K562 (cell line): ENCODE measurements around the gene LYVE1. TPM values are rescaled to one million over a fixed set of nuclear protein-coding genes. Genes with fewer than 3 reads are reported as not detected.
A peak's percentile ranks its signal among the peaks of the same experiment; 100 is the strongest.

Source experiments
- ATAC-seq: fragments of 200-7000 bp; cut with Tn5 transposase; 3 replicates; pipeline ENCODE4 v1.9.1; 2020; ENCODE audit warnings: moderate library complexity
- BruUV-seq: library from RNA; stranded (reverse); fragments of 400-500 nt; replicated peaks from 2 replicates; lab custom pipeline; 2021; lab: Mats Ljungman, UMichigan
- CTCF ChIA-PET: fragments of 300-600 bp; formaldehyde crosslinking; extraction: SDS; loops from one replicate; lab custom pipeline; 2021; ENCODE audit warnings: low intra/inter-chr PET ratio; lab: Yijun Ruan, JAX
- POLR2A ChIA-PET: fragments of 300-600, 350-650 bp; sonication (Branson Sonifier 250); formaldehyde crosslinking; extraction: SDS; loops from one replicate; lab custom pipeline; 2021; ENCODE audit warnings: antibody characterized with exemption, inconsistent platforms; lab: Yijun Ruan, JAX
- DNase-seq, 4 experiments: peaks; one replicate each; pipeline versions ENCODE4 v3.0.0 to v3.0.0-alpha.2; 2011 to 2018; ENCODE audit warnings: low spot score in 3 of 4, mixed read lengths in 3 of 4; ENCODE audit errors: extremely low read depth in 1 of 4
- FAIRE-seq: peaks from 2 replicates; lab custom pipeline; 2011; peaks lifted over from hg19 to GRCh38; lab: Jason Lieb, UNC
- H2AFZ ChIP-seq: 2 replicates; pipeline ENCODE4 v1.6.0; 2011; ENCODE audit warnings: low read depth, low read length, control low read depth, inconsistent platforms
- H3K27ac ChIP-seq: fragments of 200-600 bp; 3 replicates; pipeline ENCODE4 v1.8.0; 2011; ENCODE audit warnings: low read depth, mild to moderate bottlenecking, control low read depth, inconsistent platforms, low read length, moderate library complexity, mixed read lengths; ENCODE audit errors: extremely low read depth
- H3K27me3 ChIP-seq, 2 experiments: fragments of 300-600 bp in 1 of 2; 2 replicates in 1 of 2; 3 replicates in 1 of 2; pipeline versions ENCODE4 v1.6.0 to v1.8.0; 2011; ENCODE audit warnings: inconsistent platforms in 2 of 2, low read length in 2 of 2, mild to moderate bottlenecking in 1 of 2, mixed read lengths in 1 of 2, moderate library complexity in 1 of 2; ENCODE audit not compliant: control insufficient read depth in 2 of 2, insufficient read depth in 2 of 2
- H3K36me3 ChIP-seq: fragments of 300-600 bp; 3 replicates; pipeline ENCODE4 v1.8.0; 2011; ENCODE audit warnings: mild to moderate bottlenecking, low read length, inconsistent platforms; ENCODE audit not compliant: control insufficient read depth, insufficient read depth
- H3K4me1 ChIP-seq, 2 experiments: fragments of 200-600 bp in 1 of 2; replicated peaks in 1 of 2; 2 replicates in 1 of 2; 3 replicates in 1 of 2; pipeline versions ENCODE4 v1.5.1 to v1.8.0; 2011; ENCODE audit warnings: inconsistent platforms in 2 of 2, low read length in 2 of 2, mild to moderate bottlenecking in 1 of 2, mixed read lengths in 1 of 2, moderate library complexity in 1 of 2; ENCODE audit not compliant: control insufficient read depth in 2 of 2, insufficient read depth in 2 of 2
- H3K4me2 ChIP-seq: 2 replicates; pipeline ENCODE4 v1.6.1; 2011; ENCODE audit warnings: low read length, control low read depth, inconsistent platforms, mixed read lengths; ENCODE audit not compliant: insufficient read depth
- H3K4me3 ChIP-seq: fragments of 200-600 bp; sonication (generic), shearing (Covaris generic); 2 replicates; pipeline ENCODE4 v1.5.1; 2016; ENCODE audit warnings: control low read depth, inconsistent platforms
- H3K79me2 ChIP-seq: fragments of 200-600 bp; 3 replicates; pipeline ENCODE4 v1.8.0; 2011; ENCODE audit warnings: low read length, inconsistent platforms; ENCODE audit not compliant: control insufficient read depth, insufficient read depth
- H3K9ac ChIP-seq, 2 experiments: 2 replicates each; pipeline versions ENCODE4 v1.6.0 to v1.6.1; 2011; ENCODE audit warnings: low read depth in 2 of 2, low read length in 2 of 2, control low read depth in 1 of 2, inconsistent platforms in 1 of 2, mild to moderate bottlenecking in 1 of 2, mixed read lengths in 1 of 2; ENCODE audit not compliant: insufficient read depth in 1 of 2
- H3K9me1 ChIP-seq: one replicate; pipeline ENCODE4 v1.6.0; 2011; ENCODE audit warnings: inconsistent platforms, mild to moderate bottlenecking, low read length, moderate library complexity; ENCODE audit not compliant: control insufficient read depth, insufficient read depth
- H3K9me3 ChIP-seq: replicated peaks from 2 replicates; pipeline ENCODE4 v1.5.1; 2011; ENCODE audit warnings: low read depth, low read length, inconsistent platforms; ENCODE audit not compliant: control insufficient read depth, insufficient read depth
- H4K20me1 ChIP-seq: replicated peaks from 2 replicates; pipeline ENCODE4 v1.6.1; 2011; ENCODE audit warnings: low read length, inconsistent platforms, mixed read lengths; ENCODE audit not compliant: control insufficient read depth, insufficient read depth
- BRD9 ChIP-seq: fragments of 450-650 bp; IDR thresholded peaks from 2 replicates; pipeline ENCODE4 v1.6.1; 2018; ENCODE audit warnings: low read depth; ENCODE audit not compliant: partially characterized antibody
- KLF10 ChIP-seq: fragments of 250-450 bp; sonication (Bioruptor Pico); IDR thresholded peaks from 2 replicates; pipeline ENCODE4 v1.6.1; 2021; ENCODE audit warnings: matching md5 sums
- L3MBTL2 ChIP-seq: fragments of 450-650 bp; IDR thresholded peaks from 2 replicates; pipeline ENCODE4 v1.6.1; 2016; ENCODE audit warnings: mild to moderate bottlenecking, moderate library complexity
- THRAP3 ChIP-seq: fragments of 450-650 bp; IDR thresholded peaks from 2 replicates; pipeline ENCODE4 v1.6.1; 2016; ENCODE audit warnings: mild to moderate bottlenecking, inconsistent platforms, borderline replicate concordance
- ZBTB12 ChIP-seq: fragments of 250-450 bp; sonication (Bioruptor Pico); IDR thresholded peaks from 2 replicates; pipeline ENCODE4 v1.4.0; 2020
- WGBS: fragments of 100-300 bp; shearing (Covaris generic); methylation state at CpG from one replicate; pipeline ENCODE4 v1.1.6; 2016; ENCODE audit warnings: low coverage, mixed read lengths; ENCODE audit not compliant: insufficient coverage; ENCODE audit errors: missing lambda C conversion rate; 5-methylcytosine and 5-hydroxymethylcytosine counted together
- in situ Hi-C: fragments of 300-500 bp; cut with MboI; formaldehyde crosslinking; loops from 4 replicates; pipeline ENCODE4 v1.15.0; 2018; ENCODE audit warnings: inconsistent platforms, mixed read lengths
- intact Hi-C: fragments of 100-400 bp; cut with micrococcal nuclease; formaldehyde crosslinking; loops from 2 replicates; pipeline ENCODE4 v1.14.2; 2022
- polyA plus RNA-seq, 8 experiments: library from polyadenylated mRNA; depleted of rRNA in 4 of 8; stranded (reverse) in 5 of 8; unstranded in 3 of 8; fragments of >200 nt; fragmentation: Nextera tagmentation in 2 of 8; fragmentation: Illumina TruSeq in 1 of 8; extraction: Ambion mirVana in 2 of 8; extraction: Trizol in 1 of 8; gene quantifications; 2 replicates each; pipeline versions ENCODE4 v1.2.1 to v1.2.3, GENCODE V29; 2011 to 2014; ENCODE audit warnings: inconsistent platforms in 1 of 8, missing spikeins in 1 of 8
- total RNA-seq, 7 experiments: library from RNA; depleted of rRNA in 6 of 7; stranded (reverse); fragments of >200 nt in 6 of 7; fragmentation: Illumina TruSeq in 2 of 7; extraction: Trizol in 2 of 7; gene quantifications; 2 replicates each; pipeline versions ENCODE4 v1.2.1 to v1.2.3, GENCODE V29; 2011 to 2021; ENCODE audit warnings: low replicate concordance in 1 of 7
- TF ChIP-seq, protein P1 (sequence below), 2 experiments: fragments of 450-650 bp in 1 of 2; sonication (generic) in 1 of 2; formaldehyde crosslinking in 1 of 2; IDR thresholded peaks; 2 replicates each; pipeline versions ENCODE4 v1.7.1 to v1.9.0; 2016 to 2022; ENCODE audit warnings: inconsistent platforms in 1 of 2, mild to moderate bottlenecking in 1 of 2, missing genetic modification reagents in 1 of 2
- TF ChIP-seq, protein P2 (sequence below), 2 experiments: IDR thresholded peaks; 2 replicates each; pipeline ENCODE4 v1.6.1; 2012; ENCODE audit warnings: improper control_type of control experiment in 2 of 2, low read depth in 2 of 2, low read length in 2 of 2, borderline replicate concordance in 1 of 2

Gene LYVE1
- total and polyA plus RNA-seq, 9 of the 15 experiments (the other 6 are each of a cell fraction or from before 2014, with no cell fraction given), result 0.06 to 1.1 (median 0.14) TPM; not detected in 1

DNA sequence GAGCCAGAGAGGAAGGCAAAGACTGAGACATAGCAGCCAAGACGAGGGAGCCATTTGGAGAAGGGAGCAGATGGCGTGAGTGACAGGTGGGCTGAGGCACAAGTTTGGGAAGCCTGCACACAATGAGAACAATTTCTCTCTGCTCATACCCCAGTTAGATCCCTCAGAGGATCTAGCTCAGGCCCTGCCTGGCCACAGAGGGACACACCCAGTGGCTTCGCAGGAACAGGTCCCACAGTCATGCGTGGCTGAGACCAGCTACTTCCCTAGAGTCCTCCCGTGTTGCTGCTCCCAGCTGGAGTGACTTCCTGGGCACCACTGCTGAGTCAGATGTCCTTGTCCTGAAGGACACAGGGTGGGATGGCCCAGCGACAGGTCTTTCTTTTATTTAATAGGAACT is 33.4 kb upstream of the LYVE1 start:
- BruUV-seq, result no TSS peak
- ATAC-seq (0 out of 3 replicates have a peak, but pooled peaks have one; percentile 20), FAIRE-seq (no peak), DNase-seq (no peak)
- peak overlapping the region in 1 of 2 experiments; percentile 3; a peak in 1 of 4 replicates for H3K9ac ChIP-seq
- H3K9me1 ChIP-seq, result no peaks in the 10 kb centered on the region
- intact Hi-C loops (no loop called here), in situ Hi-C loops (no loop called here)
- ChIA-PET CTCF (no interaction called here), POLR2A (interaction anchor here (0.6 to 1.1 kb wide), 3 partner anchors 10 to 23 kb away, joined by 3 read pairs; no protein-coding TSS in a partner anchor)
- no peaks in the 10 kb centered on the region for H3K9me3 ChIP-seq
- H3K27ac ChIP-seq, result no peak overlapping the region
- WGBS, result 23% methylated on average over 6 of the region's 6 CpGs
- H3K27me3 ChIP-seq, result no peaks in the 10 kb centered on the region
- no peaks in the 10 kb centered on the region for H4K20me1 ChIP-seq
- H3K79me2 ChIP-seq, result no peaks in the 10 kb centered on the region
- H3K4me3 ChIP-seq, result no peak overlapping the region
- H2AFZ ChIP-seq, result peak overlapping the region; percentile 16; the same call in 1 of the 2 replicates
- peak overlapping the region; percentile 2; the same call in 1 of the 2 replicates for H3K4me2 ChIP-seq
- no peaks in the 10 kb centered on the region for H3K36me3 ChIP-seq
- H3K4me1 ChIP-seq, result peaks cover 9 to 19% of the 10 kb centered on the region in 2 experiments
- TF ChIP-seq BRD9 (no peak), ZBTB12 (CRISPR knock-in tag) (no peak), L3MBTL2 (peak; percentile 59), THRAP3 (no peak), KLF10 (CRISPR knock-in tag) (no peak)
- TF ChIP-seq, protein P1, sequence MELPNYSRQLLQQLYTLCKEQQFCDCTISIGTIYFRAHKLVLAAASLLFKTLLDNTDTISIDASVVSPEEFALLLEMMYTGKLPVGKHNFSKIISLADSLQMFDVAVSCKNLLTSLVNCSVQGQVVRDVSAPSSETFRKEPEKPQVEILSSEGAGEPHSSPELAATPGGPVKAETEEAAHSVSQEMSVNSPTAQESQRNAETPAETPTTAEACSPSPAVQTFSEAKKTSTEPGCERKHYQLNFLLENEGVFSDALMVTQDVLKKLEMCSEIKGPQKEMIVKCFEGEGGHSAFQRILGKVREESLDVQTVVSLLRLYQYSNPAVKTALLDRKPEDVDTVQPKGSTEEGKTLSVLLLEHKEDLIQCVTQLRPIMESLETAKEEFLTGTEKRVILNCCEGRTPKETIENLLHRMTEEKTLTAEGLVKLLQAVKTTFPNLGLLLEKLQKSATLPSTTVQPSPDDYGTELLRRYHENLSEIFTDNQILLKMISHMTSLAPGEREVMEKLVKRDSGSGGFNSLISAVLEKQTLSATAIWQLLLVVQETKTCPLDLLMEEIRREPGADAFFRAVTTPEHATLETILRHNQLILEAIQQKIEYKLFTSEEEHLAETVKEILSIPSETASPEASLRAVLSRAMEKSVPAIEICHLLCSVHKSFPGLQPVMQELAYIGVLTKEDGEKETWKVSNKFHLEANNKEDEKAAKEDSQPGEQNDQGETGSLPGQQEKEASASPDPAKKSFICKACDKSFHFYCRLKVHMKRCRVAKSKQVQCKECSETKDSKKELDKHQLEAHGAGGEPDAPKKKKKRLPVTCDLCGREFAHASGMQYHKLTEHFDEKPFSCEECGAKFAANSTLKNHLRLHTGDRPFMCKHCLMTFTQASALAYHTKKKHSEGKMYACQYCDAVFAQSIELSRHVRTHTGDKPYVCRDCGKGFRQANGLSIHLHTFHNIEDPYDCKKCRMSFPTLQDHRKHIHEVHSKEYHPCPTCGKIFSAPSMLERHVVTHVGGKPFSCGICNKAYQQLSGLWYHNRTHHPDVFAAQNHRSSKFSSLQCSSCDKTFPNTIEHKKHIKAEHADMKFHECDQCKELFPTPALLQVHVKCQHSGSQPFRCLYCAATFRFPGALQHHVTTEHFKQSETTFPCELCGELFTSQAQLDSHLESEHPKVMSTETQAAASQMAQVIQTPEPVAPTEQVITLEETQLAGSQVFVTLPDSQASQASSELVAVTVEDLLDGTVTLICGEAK (IDR thresholded peaks at IDR 0.05), result no peak
- TF ChIP-seq, protein P1 (CRISPR knock-in tag; IDR thresholded peaks at IDR 0.05), result no peak
- TF ChIP-seq, protein P2, sequence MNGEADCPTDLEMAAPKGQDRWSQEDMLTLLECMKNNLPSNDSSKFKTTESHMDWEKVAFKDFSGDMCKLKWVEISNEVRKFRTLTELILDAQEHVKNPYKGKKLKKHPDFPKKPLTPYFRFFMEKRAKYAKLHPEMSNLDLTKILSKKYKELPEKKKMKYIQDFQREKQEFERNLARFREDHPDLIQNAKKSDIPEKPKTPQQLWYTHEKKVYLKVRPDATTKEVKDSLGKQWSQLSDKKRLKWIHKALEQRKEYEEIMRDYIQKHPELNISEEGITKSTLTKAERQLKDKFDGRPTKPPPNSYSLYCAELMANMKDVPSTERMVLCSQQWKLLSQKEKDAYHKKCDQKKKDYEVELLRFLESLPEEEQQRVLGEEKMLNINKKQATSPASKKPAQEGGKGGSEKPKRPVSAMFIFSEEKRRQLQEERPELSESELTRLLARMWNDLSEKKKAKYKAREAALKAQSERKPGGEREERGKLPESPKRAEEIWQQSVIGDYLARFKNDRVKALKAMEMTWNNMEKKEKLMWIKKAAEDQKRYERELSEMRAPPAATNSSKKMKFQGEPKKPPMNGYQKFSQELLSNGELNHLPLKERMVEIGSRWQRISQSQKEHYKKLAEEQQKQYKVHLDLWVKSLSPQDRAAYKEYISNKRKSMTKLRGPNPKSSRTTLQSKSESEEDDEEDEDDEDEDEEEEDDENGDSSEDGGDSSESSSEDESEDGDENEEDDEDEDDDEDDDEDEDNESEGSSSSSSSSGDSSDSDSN (IDR thresholded peaks at IDR 0.05; ENCODE audit: borderline replicate concordance in 1 of 2, low read depth in 2 of 2, low read length in 2 of 2), result no peak
